Parathyroid adenoma (tissue), 2 donors: ENCODE results near the gene FAM53B.
"Not testable (repeated sequence)": the region's sequence is repeated elsewhere in the genome, so short reads cannot be mapped to it uniquely, and the experiment has no call there.

ENCODE experiments used
- H2AFZ ChIP-seq: fragments of 300-600 bp; sonication (generic); one replicate; pipeline ENCODE4 v1.7.0; 2017; ENCODE audit warnings: antibody characterized with exemption, mild to moderate bottlenecking
- H3K27ac ChIP-seq: fragments of 300-600 bp; sonication (generic); one replicate; pipeline ENCODE4 v1.7.0; 2017
- H3K27me3 ChIP-seq: fragments of 300-600 bp; sonication (generic); one replicate; pipeline ENCODE4 v1.7.0; 2017; ENCODE audit warnings: low read length; ENCODE audit not compliant: control insufficient read depth, insufficient read depth
- H3K36me3 ChIP-seq: fragments of 300-600 bp; sonication (generic); one replicate; pipeline ENCODE4 v1.7.0; 2017; ENCODE audit warnings: low read length; ENCODE audit not compliant: control insufficient read depth, insufficient read depth
- H3K4me1 ChIP-seq: fragments of 300-600 bp; sonication (generic); one replicate; pipeline ENCODE4 v1.7.0; 2017; ENCODE audit warnings: control low read depth
- H3K4me2 ChIP-seq: fragments of 300-600 bp; sonication (generic); one replicate; pipeline ENCODE4 v1.7.0; 2017; ENCODE audit warnings: low read length
- H3K4me3 ChIP-seq: fragments of 300-600 bp; sonication (generic); one replicate; pipeline ENCODE4 v1.7.0; 2017; ENCODE audit warnings: low read depth, low read length
- H3K79me2 ChIP-seq: fragments of 300-600 bp; sonication (generic); one replicate; pipeline ENCODE4 v1.7.0; 2017; ENCODE audit warnings: control low read depth
- H3K9ac ChIP-seq: fragments of 300-600 bp; sonication (generic); one replicate; pipeline ENCODE4 v1.7.0; 2017; ENCODE audit warnings: mild to moderate bottlenecking
- H3K9me3 ChIP-seq: fragments of 300-600 bp; sonication (generic); one replicate; pipeline ENCODE4 v1.7.0; 2017; ENCODE audit warnings: low read length; ENCODE audit not compliant: control insufficient read depth
- TF ChIP-seq, protein P1 (sequence below): fragments of 300-600 bp; sonication (generic); IDR thresholded peaks from one replicate; pipeline ENCODE4 v1.7.0; 2017; ENCODE audit warnings: antibody characterized with exemption, mild to moderate bottlenecking
- donor health status: primary hyperparathyroidism.

Gene FAM53B

DNA sequence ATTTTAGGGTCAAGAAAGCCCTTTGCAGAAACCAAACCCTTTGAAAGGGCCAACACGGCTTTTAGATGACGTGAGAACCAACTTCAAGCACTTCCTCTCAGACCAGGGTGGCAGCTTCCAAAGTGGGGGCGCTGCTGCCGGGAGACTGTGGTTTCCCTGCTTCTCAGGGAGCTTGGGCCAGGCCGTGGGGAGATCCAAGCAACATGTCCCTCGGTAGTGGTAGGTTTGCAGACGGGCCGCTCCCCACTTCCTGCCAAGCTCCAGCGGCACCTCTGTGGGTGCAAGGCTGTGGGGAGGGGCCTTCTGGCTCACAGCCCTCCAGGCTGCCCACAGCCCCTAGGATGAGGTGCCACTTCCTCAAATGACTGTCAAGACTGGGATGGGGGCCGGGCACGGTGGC lies 132.4 kb downstream of the FAM53B start:
- no peak overlapping the region for H3K4me2 ChIP-seq
- no peak overlapping the region for H2AFZ ChIP-seq
- no peaks in the 10 kb centered on the region for H3K79me2 ChIP-seq
- peaks cover 20% of the 10 kb centered on the region for H3K4me1 ChIP-seq
- no peaks in the 10 kb centered on the region for H3K9me3 ChIP-seq
- TF ChIP-seq, protein P1, sequence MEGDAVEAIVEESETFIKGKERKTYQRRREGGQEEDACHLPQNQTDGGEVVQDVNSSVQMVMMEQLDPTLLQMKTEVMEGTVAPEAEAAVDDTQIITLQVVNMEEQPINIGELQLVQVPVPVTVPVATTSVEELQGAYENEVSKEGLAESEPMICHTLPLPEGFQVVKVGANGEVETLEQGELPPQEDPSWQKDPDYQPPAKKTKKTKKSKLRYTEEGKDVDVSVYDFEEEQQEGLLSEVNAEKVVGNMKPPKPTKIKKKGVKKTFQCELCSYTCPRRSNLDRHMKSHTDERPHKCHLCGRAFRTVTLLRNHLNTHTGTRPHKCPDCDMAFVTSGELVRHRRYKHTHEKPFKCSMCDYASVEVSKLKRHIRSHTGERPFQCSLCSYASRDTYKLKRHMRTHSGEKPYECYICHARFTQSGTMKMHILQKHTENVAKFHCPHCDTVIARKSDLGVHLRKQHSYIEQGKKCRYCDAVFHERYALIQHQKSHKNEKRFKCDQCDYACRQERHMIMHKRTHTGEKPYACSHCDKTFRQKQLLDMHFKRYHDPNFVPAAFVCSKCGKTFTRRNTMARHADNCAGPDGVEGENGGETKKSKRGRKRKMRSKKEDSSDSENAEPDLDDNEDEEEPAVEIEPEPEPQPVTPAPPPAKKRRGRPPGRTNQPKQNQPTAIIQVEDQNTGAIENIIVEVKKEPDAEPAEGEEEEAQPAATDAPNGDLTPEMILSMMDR = no peak
- H3K4me3 ChIP-seq = no peak overlapping the region
- no peaks in the 10 kb centered on the region for H3K27me3 ChIP-seq
- H3K36me3 ChIP-seq = no peaks in the 10 kb centered on the region
- no peak overlapping the region for H3K9ac ChIP-seq
- peak overlapping the region; percentile 72 for H3K27ac ChIP-seq

DNA sequence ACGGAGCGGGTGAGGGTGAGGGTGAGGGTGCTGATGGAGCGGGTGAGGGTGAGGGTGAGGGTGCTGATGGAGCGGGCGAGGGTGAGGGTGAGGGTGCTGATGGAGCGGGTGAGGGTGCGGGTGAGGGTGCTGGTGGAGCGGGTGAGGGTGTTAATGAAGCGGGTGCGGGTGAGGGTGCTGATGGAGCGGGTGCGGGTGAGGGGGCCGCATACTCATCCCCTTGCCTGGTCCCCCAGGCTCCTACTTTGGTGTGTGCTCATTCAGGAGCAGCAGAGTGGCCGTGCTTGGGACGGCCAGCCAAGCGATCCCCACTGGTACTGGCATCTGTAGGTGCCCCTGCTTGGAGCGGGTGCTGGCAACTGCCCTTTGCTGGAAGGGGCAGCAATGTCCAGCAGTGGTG lies 133.3 kb downstream of the FAM53B start:
- H3K79me2 ChIP-seq, H3K27ac ChIP-seq, H3K9ac ChIP-seq, H3K36me3 ChIP-seq, H2AFZ ChIP-seq, H3K4me3 ChIP-seq, H3K27me3 ChIP-seq, H3K4me2 ChIP-seq, H3K9me3 ChIP-seq: not testable (repeated sequence)
- H3K4me1 ChIP-seq = peaks cover 20% of the 10 kb centered on the region

DNA sequence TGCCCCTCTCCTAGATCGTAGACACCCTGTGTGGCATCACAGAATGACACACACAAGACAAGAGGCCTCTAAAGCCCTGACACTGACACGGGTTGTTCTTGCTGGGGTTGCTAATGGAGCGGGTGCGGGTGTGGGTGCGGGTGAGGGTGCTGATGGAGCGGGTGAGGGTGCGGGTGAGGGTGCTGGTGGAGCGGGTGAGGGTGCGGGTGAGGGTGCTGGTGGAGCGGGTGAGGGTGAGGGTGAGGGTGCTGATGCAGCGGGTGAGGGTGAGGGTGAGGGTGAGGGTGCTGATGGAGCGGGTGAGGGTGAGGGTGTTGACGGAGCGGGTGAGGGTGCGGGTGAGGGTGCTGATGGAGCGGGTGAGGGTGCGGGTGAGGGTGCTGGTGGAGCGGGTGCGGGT lies 134.0 kb downstream of the FAM53B start:
- not testable (repeated sequence) for H3K27me3 ChIP-seq, H3K79me2 ChIP-seq, H3K36me3 ChIP-seq, H3K27ac ChIP-seq, H3K4me2 ChIP-seq, H3K9me3 ChIP-seq, H3K9ac ChIP-seq, H3K4me3 ChIP-seq, H2AFZ ChIP-seq
- peaks cover 22% of the 10 kb centered on the region for H3K4me1 ChIP-seq

DNA sequence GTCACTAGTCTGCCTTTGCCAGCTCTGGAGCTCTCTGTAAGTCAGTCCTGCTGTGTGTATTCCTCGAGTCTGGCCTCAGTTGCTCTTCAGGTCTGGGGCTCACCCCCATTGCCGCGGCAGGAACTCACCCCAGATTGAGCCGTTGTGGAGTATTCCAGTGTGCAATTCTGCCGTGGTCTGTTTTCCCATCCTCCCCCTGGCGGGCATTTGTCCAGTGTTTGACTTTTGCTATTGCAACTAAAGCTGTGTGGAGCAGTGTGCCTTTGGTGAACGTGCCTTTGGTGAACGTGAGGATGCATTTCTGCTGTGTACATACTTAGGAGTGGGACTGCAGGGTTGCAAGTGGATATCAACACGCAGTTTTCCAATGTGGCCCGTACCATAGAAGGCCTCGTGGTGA lies 134.5 kb downstream of the FAM53B start:
- H3K4me3 ChIP-seq = no peak overlapping the region
- H3K9ac ChIP-seq = no peak overlapping the region
- TF ChIP-seq, protein P1 = no peak

DNA sequence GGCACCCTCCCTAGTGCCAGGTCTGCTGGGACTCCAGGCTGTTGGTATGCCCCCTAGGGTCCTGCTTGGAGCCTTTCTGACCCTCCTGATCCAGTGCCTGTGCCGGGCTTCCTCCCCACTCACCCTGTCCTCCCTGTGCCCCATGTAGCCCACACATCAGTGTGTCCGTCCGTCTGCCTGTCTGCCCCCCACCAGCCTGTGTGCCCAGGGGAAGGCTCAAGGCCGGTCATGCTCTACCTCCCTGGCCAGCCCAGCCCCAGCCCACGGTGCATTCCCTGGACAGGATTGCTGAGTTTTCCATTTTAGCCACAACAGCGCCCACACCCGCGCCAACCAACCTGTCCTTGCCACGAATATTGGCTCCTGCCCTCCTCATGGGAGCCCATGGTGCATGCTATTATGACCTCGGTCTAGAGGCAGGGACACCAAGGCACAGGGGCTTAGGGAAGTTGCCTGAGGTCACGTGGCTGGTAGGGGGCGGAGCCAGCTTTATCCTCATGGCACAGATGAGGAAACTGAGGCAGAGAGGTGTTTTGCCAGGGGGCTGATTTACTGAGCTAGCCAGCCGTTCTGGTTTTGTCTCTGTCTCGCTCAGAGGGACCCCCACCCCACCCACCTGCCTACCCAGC lies 136.0 kb downstream of the FAM53B start:
- Histone ChIP-seq H3K27ac (no peak overlapping the region), H3K9ac (no peak overlapping the region), H3K4me2 (no peak overlapping the region)

More for the DNA sequence above, 134.5 kb downstream of the FAM53B start:
- Histone ChIP-seq H3K79me2 (no peaks in the 10 kb centered on the region), H3K9me3 (no peaks in the 10 kb centered on the region), H3K4me2 (no peak overlapping the region), H3K27me3 (no peaks in the 10 kb centered on the region), H3K36me3 (no peaks in the 10 kb centered on the region), H3K27ac (no peak overlapping the region), H2AFZ (no peak overlapping the region), H3K4me1 (peaks cover 27% of the 10 kb centered on the region)

More for the DNA sequence above, 136.0 kb downstream of the FAM53B start:
- no peaks in the 10 kb centered on the region for H3K36me3 ChIP-seq
- no peaks in the 10 kb centered on the region for H3K79me2 ChIP-seq
- H3K4me3 ChIP-seq = no peak overlapping the region
- H3K9me3 ChIP-seq = no peaks in the 10 kb centered on the region
- no peak overlapping the region for H2AFZ ChIP-seq
- no peaks in the 10 kb centered on the region for H3K27me3 ChIP-seq
- TF ChIP-seq, protein P1 = no peak
- peaks cover 31% of the 10 kb centered on the region for H3K4me1 ChIP-seq
